Neutrophil (primary cell): ENCODE data around the gene NEAT1.

Source experiments
- H3K27ac ChIP-seq: fragments of 200-600 bp; sonication (generic); 2 replicates; pipeline ENCODE4 v1.5.1; 2016; ENCODE audit warnings: mild to moderate bottlenecking, moderate library complexity
- H3K27me3 ChIP-seq: fragments of 200-600 bp; sonication (generic); 2 replicates; pipeline ENCODE4 v1.6.0; 2016; ENCODE audit warnings: mild to moderate bottlenecking
- H3K36me3 ChIP-seq: fragments of 200-600 bp; sonication (generic); 2 replicates; pipeline ENCODE4 v1.5.1; 2017
- H3K4me1 ChIP-seq, 2 experiments: fragments of 200-600 bp in 1 of 2; sonication (generic) in 1 of 2; 1 replicate in 1 of 2; 2 replicates in 1 of 2; pipeline versions ENCODE4 v1.5.1 to v1.6.1; 2013 to 2016; ENCODE audit warnings: low read depth in 1 of 2, low read length in 1 of 2, mild to moderate bottlenecking in 1 of 2, moderate library complexity in 1 of 2; ENCODE audit not compliant: control insufficient read depth in 1 of 2, insufficient read depth in 1 of 2
- H3K4me3 ChIP-seq, 2 experiments: fragments of 200-600 bp in 1 of 2; sonication (generic) in 1 of 2; 1 replicate in 1 of 2; 2 replicates in 1 of 2; pipeline ENCODE4 v1.5.1; 2013 to 2016; ENCODE audit warnings: low read depth in 1 of 2, low read length in 1 of 2, mild to moderate bottlenecking in 1 of 2, moderate library complexity in 1 of 2
- H3K9me3 ChIP-seq: fragments of 200-600 bp; sonication (generic); 2 replicates; pipeline ENCODE4 v1.5.1; 2016
- CTCF ChIP-seq: fragments of 200-600 bp; sonication (generic); IDR thresholded peaks from 2 replicates; pipeline ENCODE4 v1.5.1; 2016; ENCODE audit warnings: antibody characterized with exemption

Gene NEAT1

GRCh38 chr11:65392186-65392829 lies 30.3 kb upstream of the NEAT1 start:
- no peak overlapping the region for H3K27ac ChIP-seq
- H3K4me1 ChIP-seq: peaks cover 5 to 17% of the 10 kb centered on the region in 2 experiments
- TF ChIP-seq CTCF: no peak
- H3K36me3 ChIP-seq: peaks cover 91% of the 10 kb centered on the region
- H3K27me3 ChIP-seq: no peaks in the 10 kb centered on the region
- no peak overlapping the region for H3K4me3 ChIP-seq
- no peaks in the 10 kb centered on the region for H3K9me3 ChIP-seq

- Histone ChIP-seq H3K9me3 (no peaks in the 10 kb centered on the region), H3K27me3 (no peaks in the 10 kb centered on the region), H3K36me3 (peaks cover 97% of the 10 kb centered on the region), H3K27ac (no peak overlapping the region), H3K4me3 (no peak overlapping the region), H3K4me1 (peaks cover 0 to 11% of the 10 kb centered on the region in 2 experiments)
- no peak for TF ChIP-seq CTCF
Measured at GRCh38 chr11:65392899-65393298, 29.7 kb upstream of the NEAT1 start.

GRCh38 chr11:65393513-65394079 lies 29.0 kb upstream of the NEAT1 start:
- peaks cover 99% of the 10 kb centered on the region for H3K36me3 ChIP-seq
- no peak overlapping the region for H3K27ac ChIP-seq
- H3K27me3 ChIP-seq: no peaks in the 10 kb centered on the region
- no peaks in the 10 kb centered on the region for H3K9me3 ChIP-seq
- H3K4me3 ChIP-seq: no peak overlapping the region
- H3K4me1 ChIP-seq: peaks cover 0 to 4% of the 10 kb centered on the region in 2 experiments
- no peak for TF ChIP-seq CTCF

- no peaks in the 10 kb centered on the region for H3K4me1 ChIP-seq
- H3K4me3 ChIP-seq: no peak overlapping the region
- peaks cover 97% of the 10 kb centered on the region for H3K36me3 ChIP-seq
- no peaks in the 10 kb centered on the region for H3K27me3 ChIP-seq
- no peaks in the 10 kb centered on the region for H3K9me3 ChIP-seq
- no peak overlapping the region for H3K27ac ChIP-seq
- no peak for TF ChIP-seq CTCF
Measured at GRCh38 chr11:65394125-65394536, 28.5 kb upstream of the NEAT1 start.

GRCh38 chr11:65395961-65396530 lies 26.6 kb upstream of the NEAT1 start:
- Histone ChIP-seq H3K4me3 (no peak overlapping the region), H3K36me3 (peaks cover 97% of the 10 kb centered on the region), H3K27ac (no peak overlapping the region), H3K4me1 (no peaks in the 10 kb centered on the region), H3K27me3 (no peaks in the 10 kb centered on the region), H3K9me3 (no peaks in the 10 kb centered on the region)
- no peak for TF ChIP-seq CTCF
